A673 (cell line): Measurements from ENCODE around the gene CHP2. TPM values are rescaled to one million over a fixed set of nuclear protein-coding genes. Genes with fewer than 3 reads are reported as not detected.

Source experiments
- BruUV-seq: library from RNA; stranded (reverse); fragments of 400-500 nt; replicated peaks from 2 replicates; lab custom pipeline; 2021; lab: Mats Ljungman, UMichigan
- CTCF ChIA-PET: fragments of 300-600 bp; sonication (Branson Sonifier 250); formaldehyde crosslinking; loops from one replicate; lab custom pipeline; 2022; ENCODE audit warnings: antibody characterized with exemption; lab: Charles Lee
- POLR2A ChIA-PET: fragments of 300-600 bp; sonication (Branson Sonifier 250); formaldehyde crosslinking; loops from one replicate; lab custom pipeline; 2022; ENCODE audit warnings: antibody characterized with exemption; ENCODE audit not compliant: low non-redundant PET; lab: Charles Lee
- DNase-seq: peaks from one replicate; pipeline ENCODE4 v3.0.0-alpha.2; 2015; ENCODE audit warnings: low spot score
- H3K27ac ChIP-seq: fragments of 200-600 bp; sonication (generic); 2 replicates; pipeline ENCODE4 v1.5.1; 2016; ENCODE audit warnings: mixed run types, low read depth, mild to moderate bottlenecking, mixed read lengths, antibody characterized with exemption, low read length; ENCODE audit not compliant: poor library complexity, severe bottlenecking
- H3K27me3 ChIP-seq: fragments of 200-600 bp; sonication (generic); replicated peaks from 2 replicates; pipeline ENCODE4 v1.6.1; 2017; ENCODE audit warnings: mixed run types, low read depth, mild to moderate bottlenecking, mixed read lengths, antibody characterized with exemption, low read length; ENCODE audit not compliant: insufficient read depth, poor library complexity
- H3K36me3 ChIP-seq: fragments of 200-600 bp; sonication (generic); 2 replicates; pipeline ENCODE4 v1.6.1; 2016; ENCODE audit warnings: mixed run types, mild to moderate bottlenecking, mixed read lengths, antibody characterized with exemption, low read length; ENCODE audit not compliant: insufficient read depth, poor library complexity, severe bottlenecking
- H3K4me1 ChIP-seq: fragments of 200-600 bp; sonication (generic); 2 replicates; pipeline ENCODE4 v1.6.1; 2017; ENCODE audit warnings: mixed run types, mild to moderate bottlenecking, mixed read lengths, antibody characterized with exemption, low read length; ENCODE audit not compliant: insufficient read depth, poor library complexity, severe bottlenecking
- H3K4me3 ChIP-seq: fragments of 200-600 bp; sonication (generic); 2 replicates; pipeline ENCODE4 v1.5.1; 2016; ENCODE audit warnings: low read depth, mixed run types, mild to moderate bottlenecking, mixed read lengths, low read length; ENCODE audit not compliant: poor library complexity, severe bottlenecking
- H3K9me3 ChIP-seq: fragments of 200-600 bp; sonication (generic); 2 replicates; pipeline ENCODE4 v1.6.1; 2016; ENCODE audit warnings: mixed run types, low read depth, mild to moderate bottlenecking, mixed read lengths, antibody characterized with exemption, low read length; ENCODE audit not compliant: poor library complexity, severe bottlenecking
- EZH2 ChIP-seq: fragments of 200-600 bp; sonication (generic); IDR thresholded peaks from 2 replicates; pipeline ENCODE4 v1.6.1; 2017; ENCODE audit warnings: borderline replicate concordance, low read depth, mild to moderate bottlenecking, mixed read lengths, antibody characterized with exemption, low read length; ENCODE audit not compliant: poor library complexity, severe bottlenecking
- intact Hi-C: fragments of 100-400 bp; cut with micrococcal nuclease; formaldehyde crosslinking; loops from one replicate; pipeline ENCODE4 v1.10.0; 2022; ENCODE audit not compliant: unreplicated experiment
- total RNA-seq: library from RNA; stranded (reverse); gene quantifications from 2 replicates; pipeline ENCODE4 v1.2.3, GENCODE V29; 2021
- TF ChIP-seq, protein P1 (sequence below): fragments of 300-800, 200-600 bp; sonication (generic); conservative IDR thresholded peaks from 2 replicates; pipeline ENCODE4 v1.5.1; 2017; ENCODE audit warnings: low read depth, mild to moderate bottlenecking, antibody characterized with exemption, low read length, moderate library complexity, mixed read lengths

Gene CHP2
- total RNA-seq, 1 experiment from 2014 or later: 0.99 TPM

DNA sequence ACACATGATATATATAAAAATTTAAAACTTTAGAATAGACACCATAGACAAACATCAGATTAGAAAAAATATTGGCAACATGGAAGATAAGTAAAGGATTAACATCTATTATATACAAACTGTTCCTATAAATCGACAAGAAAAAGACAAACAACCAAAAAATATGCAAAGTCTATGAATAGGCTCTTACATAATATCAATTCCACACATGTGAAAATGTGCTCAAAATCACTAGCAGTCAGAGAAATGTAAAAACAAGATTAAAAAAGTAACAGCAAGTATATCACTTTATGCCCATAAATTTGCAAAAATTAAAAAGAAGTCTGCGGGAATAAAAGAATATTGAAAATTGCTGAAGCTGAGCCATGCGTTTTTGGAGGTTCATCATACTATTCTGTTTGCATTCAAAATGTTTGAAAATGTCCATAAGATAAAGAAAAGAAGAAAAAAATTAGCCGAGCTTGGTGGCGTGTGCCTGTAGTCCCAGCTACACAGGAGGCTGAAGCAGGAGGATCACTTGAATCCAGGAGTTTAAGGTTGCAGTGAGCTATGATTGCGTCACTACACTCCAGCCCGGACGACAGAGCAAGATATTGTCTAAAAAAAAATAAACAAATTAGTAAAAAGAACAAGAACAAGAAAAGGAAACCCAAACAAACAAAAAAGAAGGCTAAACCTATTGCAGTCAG, 30.6 kb upstream of the CHP2 start:
- H3K36me3 ChIP-seq: no peaks in the 10 kb centered on the region
- H3K9me3 ChIP-seq: no peaks in the 10 kb centered on the region
- intact Hi-C loops: no loop called here
- no peaks in the 10 kb centered on the region for H3K27me3 ChIP-seq
- BruUV-seq: no TSS peak
- ChIA-PET POLR2A (no interaction called here), CTCF (no interaction called here)
- no peak for DNase-seq
- H3K4me1 ChIP-seq: peaks cover 3% of the 10 kb centered on the region
- H3K27ac ChIP-seq: no peak overlapping the region
- TF ChIP-seq, protein P1, sequence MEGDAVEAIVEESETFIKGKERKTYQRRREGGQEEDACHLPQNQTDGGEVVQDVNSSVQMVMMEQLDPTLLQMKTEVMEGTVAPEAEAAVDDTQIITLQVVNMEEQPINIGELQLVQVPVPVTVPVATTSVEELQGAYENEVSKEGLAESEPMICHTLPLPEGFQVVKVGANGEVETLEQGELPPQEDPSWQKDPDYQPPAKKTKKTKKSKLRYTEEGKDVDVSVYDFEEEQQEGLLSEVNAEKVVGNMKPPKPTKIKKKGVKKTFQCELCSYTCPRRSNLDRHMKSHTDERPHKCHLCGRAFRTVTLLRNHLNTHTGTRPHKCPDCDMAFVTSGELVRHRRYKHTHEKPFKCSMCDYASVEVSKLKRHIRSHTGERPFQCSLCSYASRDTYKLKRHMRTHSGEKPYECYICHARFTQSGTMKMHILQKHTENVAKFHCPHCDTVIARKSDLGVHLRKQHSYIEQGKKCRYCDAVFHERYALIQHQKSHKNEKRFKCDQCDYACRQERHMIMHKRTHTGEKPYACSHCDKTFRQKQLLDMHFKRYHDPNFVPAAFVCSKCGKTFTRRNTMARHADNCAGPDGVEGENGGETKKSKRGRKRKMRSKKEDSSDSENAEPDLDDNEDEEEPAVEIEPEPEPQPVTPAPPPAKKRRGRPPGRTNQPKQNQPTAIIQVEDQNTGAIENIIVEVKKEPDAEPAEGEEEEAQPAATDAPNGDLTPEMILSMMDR: no peak
- no peak for TF ChIP-seq EZH2
- no peak overlapping the region for H3K4me3 ChIP-seq

DNA sequence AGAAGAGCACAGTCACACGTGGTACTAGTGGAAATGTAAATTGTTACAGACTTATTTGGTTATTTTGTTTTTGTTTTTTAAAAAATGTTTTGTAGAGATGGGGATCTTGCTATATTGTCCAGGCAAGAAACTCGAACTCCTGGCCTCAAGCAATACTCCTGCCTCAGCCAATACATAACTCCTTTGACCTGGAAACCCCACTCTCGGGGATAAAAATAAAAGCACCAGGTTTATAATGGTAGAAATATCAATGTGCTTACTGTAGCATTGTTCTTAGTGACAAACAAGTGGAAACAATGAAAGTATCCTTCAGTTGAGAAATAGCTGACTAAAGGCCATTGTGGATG, 30.1 kb upstream of the CHP2 start:
- no peaks in the 10 kb centered on the region for H3K36me3 ChIP-seq
- no TSS peak for BruUV-seq
- no peaks in the 10 kb centered on the region for H3K27me3 ChIP-seq
- intact Hi-C loops: no loop called here
- ChIA-PET POLR2A (no interaction called here), CTCF (no interaction called here)
- peaks cover 9% of the 10 kb centered on the region for H3K4me1 ChIP-seq
- no peak overlapping the region for H3K27ac ChIP-seq
- TF ChIP-seq EZH2: no peak
- H3K4me3 ChIP-seq: no peak overlapping the region
- no peak for DNase-seq
- H3K9me3 ChIP-seq: no peaks in the 10 kb centered on the region

DNA sequence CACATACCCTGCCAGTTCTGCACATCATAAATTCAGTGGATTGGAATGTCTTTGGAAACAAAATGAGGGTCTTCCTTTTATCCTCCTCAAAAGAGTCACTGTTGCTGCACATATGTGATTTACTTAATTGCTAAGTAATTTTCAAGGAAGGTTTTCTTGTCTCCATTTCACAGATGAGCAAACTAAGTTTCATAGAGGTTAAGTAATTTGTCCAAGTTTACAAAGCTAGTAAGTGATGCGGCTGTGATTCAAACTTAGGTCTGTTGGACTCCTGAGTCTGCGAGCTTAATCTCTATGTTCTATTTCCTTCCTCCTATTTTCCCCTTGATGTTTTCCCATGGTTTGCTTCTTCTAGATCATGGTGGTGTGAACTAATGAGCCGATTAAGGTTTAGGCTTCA, 28.1 kb upstream of the CHP2 start:
- no peak for DNase-seq
- Histone ChIP-seq H3K4me1 (peaks cover 12% of the 10 kb centered on the region), H3K4me3 (no peak overlapping the region), H3K9me3 (no peaks in the 10 kb centered on the region), H3K27ac (no peak overlapping the region), H3K36me3 (no peaks in the 10 kb centered on the region), H3K27me3 (no peaks in the 10 kb centered on the region)
- ChIA-PET POLR2A (no interaction called here), CTCF (interaction anchor here (1.1 kb wide), 1 partner anchor 74 kb away, joined by 4 read pairs; no protein-coding TSS in a partner anchor)
- TF ChIP-seq, protein P1: no peak
- no TSS peak for BruUV-seq
- intact Hi-C loops: no loop called here

DNA sequence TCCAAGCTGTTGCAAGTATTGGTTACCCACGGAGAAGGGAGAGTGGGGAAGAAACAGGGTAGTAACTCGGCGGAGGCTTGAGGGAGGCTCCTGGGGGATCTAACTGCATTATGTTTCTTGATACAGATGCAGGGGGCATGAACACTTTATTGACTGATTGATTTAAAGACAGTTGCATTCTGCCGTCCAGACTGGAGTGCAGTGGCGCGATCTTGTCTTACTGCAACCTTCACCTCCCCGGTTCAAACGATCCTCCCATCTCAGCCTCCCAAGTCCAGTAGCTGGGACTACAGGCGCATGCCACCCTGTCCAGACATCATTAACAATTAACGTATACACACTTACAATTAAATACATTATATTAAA, 26.7 kb upstream of the CHP2 start:
- Histone ChIP-seq H3K9me3 (no peaks in the 10 kb centered on the region), H3K27ac (no peak overlapping the region), H3K4me3 (no peak overlapping the region), H3K27me3 (no peaks in the 10 kb centered on the region), H3K36me3 (no peaks in the 10 kb centered on the region), H3K4me1 (peaks cover 12% of the 10 kb centered on the region)
- POLR2A ChIA-PET: no interaction called here
- no peak for DNase-seq
- CTCF ChIA-PET: interaction anchor here (0.5 to 1.2 kb wide), 5 partner anchors 8 to 777 kb away, joined by 3 to 5 read pairs (median 4); no protein-coding TSS in a partner anchor
- intact Hi-C loops: no loop called here
- TF ChIP-seq EZH2: no peak
- TF ChIP-seq, protein P1: peak; percentile 14
- no TSS peak for BruUV-seq
